Loucy (cell line): Measurements from ENCODE around the gene GEMIN7.

Experiments
- H2AFZ ChIP-seq: fragments of 200-600 bp; sonication (generic); 2 replicates; pipeline ENCODE4 v1.6.0; 2016; ENCODE audit warnings: antibody characterized with exemption, mild to moderate bottlenecking, low read length, moderate library complexity
- H3F3A ChIP-seq: fragments of 200-600 bp; 2 replicates; pipeline ENCODE4 v1.6.0; 2016; ENCODE audit warnings: antibody characterized with exemption, low read depth, mild to moderate bottlenecking
- H3K27me3 ChIP-seq: fragments of 200-600 bp; sonication (generic); 2 replicates; pipeline ENCODE4 v1.6.1; 2014; ENCODE audit warnings: low read length, mild to moderate bottlenecking; ENCODE audit not compliant: insufficient read depth, poor library complexity, severe bottlenecking
- H3K36me3 ChIP-seq: fragments of 200-600 bp; sonication (generic); 2 replicates; pipeline ENCODE4 v1.6.1; 2016; ENCODE audit warnings: low read length; ENCODE audit not compliant: insufficient read depth
- H3K4me1 ChIP-seq: fragments of 200-600 bp; sonication (generic); 2 replicates; pipeline ENCODE4 v1.5.1; 2014; ENCODE audit warnings: low read length, mild to moderate bottlenecking; ENCODE audit not compliant: insufficient read depth, poor library complexity, severe bottlenecking
- H3K4me2 ChIP-seq: fragments of 200-600 bp; sonication (generic); 2 replicates; pipeline ENCODE4 v1.6.0; 2014; ENCODE audit warnings: antibody characterized with exemption, low read length, low read depth, mild to moderate bottlenecking; ENCODE audit not compliant: poor library complexity, severe bottlenecking
- H3K4me3 ChIP-seq: fragments of 200-600 bp; sonication (generic); 2 replicates; pipeline ENCODE4 v1.5.1; 2014; ENCODE audit warnings: low read length, mild to moderate bottlenecking, mixed read lengths; ENCODE audit not compliant: poor library complexity, severe bottlenecking
- H3K79me2 ChIP-seq: fragments of 200-600 bp; sonication (generic); 2 replicates; pipeline ENCODE4 v1.6.1; 2014; ENCODE audit warnings: low read length; ENCODE audit not compliant: insufficient read depth
- H3K9ac ChIP-seq: fragments of 200-600 bp; sonication (generic); 2 replicates; pipeline ENCODE4 v1.6.0; 2014; ENCODE audit warnings: mild to moderate bottlenecking, low read depth, low read length, moderate library complexity; ENCODE audit not compliant: poor library complexity, severe bottlenecking
- H3K9me2 ChIP-seq: fragments of 200-600 bp; sonication (generic); replicated peaks from 2 replicates; pipeline ENCODE4 v1.6.1; 2016; ENCODE audit warnings: low read depth, low read length, mixed read lengths
- H3K9me3 ChIP-seq: fragments of 200-600 bp; sonication (generic); 2 replicates; pipeline ENCODE4 v1.6.1; 2014; ENCODE audit warnings: mild to moderate bottlenecking, antibody characterized with exemption, low read length, low read depth; ENCODE audit not compliant: insufficient read depth
- H4K20me1 ChIP-seq: fragments of 200-600 bp; sonication (generic); 2 replicates; pipeline ENCODE4 v1.6.0; 2014; ENCODE audit warnings: antibody characterized with exemption, low read length, mild to moderate bottlenecking; ENCODE audit not compliant: insufficient read depth, poor library complexity, severe bottlenecking
- CTCF ChIP-seq: fragments of 200-600 bp; sonication (generic); conservative IDR thresholded peaks from 2 replicates; pipeline ENCODE4 v1.5.1; 2014; ENCODE audit warnings: mild to moderate bottlenecking, antibody characterized with exemption, low read length
- EZH2phosphoT487 ChIP-seq: fragments of 200-600 bp; IDR thresholded peaks from 2 replicates; pipeline ENCODE4 v1.6.1; 2018; ENCODE audit warnings: antibody characterized with exemption, mild to moderate bottlenecking, moderate library complexity, borderline replicate concordance

Gene GEMIN7

GRCh38 chr19:45095496-45096413, 16.7 kb downstream of the GEMIN7 start:
- H3K36me3 ChIP-seq: peaks cover 20% of the 10 kb centered on the region; the same call in 1 of the 2 replicates
- peak overlapping the region; percentile 81 for H3K4me3 ChIP-seq
- H3K79me2 ChIP-seq: peaks cover 77% of the 10 kb centered on the region
- H3F3A ChIP-seq: no peaks in the 10 kb centered on the region
- no peaks in the 10 kb centered on the region for H3K27me3 ChIP-seq
- H4K20me1 ChIP-seq: peaks cover 65% of the 10 kb centered on the region
- H3K9ac ChIP-seq: peak overlapping the region; percentile 88
- H3K4me1 ChIP-seq: peaks cover 42% of the 10 kb centered on the region
- no peaks in the 10 kb centered on the region for H3K9me2 ChIP-seq
- peak overlapping the region; percentile 89 for H3K4me2 ChIP-seq
- no peak for TF ChIP-seq EZH2phosphoT487
- no peak overlapping the region for H2AFZ ChIP-seq
- no peaks in the 10 kb centered on the region for H3K9me3 ChIP-seq

DNA sequence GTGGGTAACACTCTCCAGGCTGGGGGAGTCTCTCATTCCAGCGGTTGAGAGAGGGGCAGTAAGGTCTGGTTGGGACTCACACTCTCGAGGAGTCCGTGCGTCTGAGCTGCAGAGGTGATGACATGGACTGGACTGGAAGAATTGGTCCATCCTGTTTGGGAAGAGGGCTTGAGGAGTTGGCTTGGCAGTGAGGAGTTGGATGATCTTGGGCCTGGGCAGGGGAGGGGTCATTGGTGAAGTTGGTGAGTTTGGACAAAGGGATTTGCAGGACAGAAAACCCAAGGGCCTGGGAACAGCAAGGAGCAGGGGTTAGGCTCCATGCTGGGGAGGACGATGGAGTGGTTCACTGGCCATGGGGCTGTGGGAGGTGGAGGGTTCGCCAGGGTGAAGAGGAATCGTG, 17.6 kb downstream of the GEMIN7 start:
- Histone ChIP-seq H3K4me1 (peaks cover 42% of the 10 kb centered on the region), H3F3A (no peaks in the 10 kb centered on the region), H4K20me1 (peaks cover 71% of the 10 kb centered on the region), H2AFZ (no peak overlapping the region), H3K9me2 (no peaks in the 10 kb centered on the region), H3K9me3 (no peaks in the 10 kb centered on the region), H3K79me2 (peaks cover 87% of the 10 kb centered on the region), H3K4me3 (peak overlapping the region; percentile 81), H3K9ac (peak overlapping the region; percentile 88), H3K4me2 (peak overlapping the region; percentile 89), H3K27me3 (no peaks in the 10 kb centered on the region), H3K36me3 (peaks cover 10% of the 10 kb centered on the region; the same call in 1 of the 2 replicates)
- TF ChIP-seq EZH2phosphoT487 (no peak), CTCF (no peak)

DNA sequence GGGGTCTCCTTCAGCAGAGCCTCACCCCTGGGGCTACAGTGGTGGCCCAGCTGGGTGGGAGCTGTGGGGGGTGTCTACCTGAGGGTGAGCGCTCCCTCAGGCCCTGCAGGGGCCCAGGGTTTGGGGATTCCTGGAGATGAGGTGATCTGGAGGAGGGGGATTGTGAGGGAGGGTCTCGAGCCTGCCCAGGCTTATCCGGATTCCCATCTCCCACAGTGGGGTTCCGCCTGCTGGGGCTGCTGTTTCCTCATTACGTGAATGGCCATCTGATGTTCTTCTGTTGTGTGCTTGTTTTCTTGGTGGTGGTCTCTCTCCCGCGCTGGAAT, 18.4 kb downstream of the GEMIN7 start:
- no peaks in the 10 kb centered on the region for H3K27me3 ChIP-seq
- H4K20me1 ChIP-seq: peaks cover 75% of the 10 kb centered on the region
- H3K9me3 ChIP-seq: no peaks in the 10 kb centered on the region
- peaks cover 10% of the 10 kb centered on the region; the same call in 1 of the 2 replicates for H3K36me3 ChIP-seq
- peaks cover 94% of the 10 kb centered on the region for H3K79me2 ChIP-seq
- peak overlapping the region; percentile 81 for H3K4me3 ChIP-seq
- peak overlapping the region; percentile 89 for H3K4me2 ChIP-seq
- no peak overlapping the region for H2AFZ ChIP-seq
- H3K9me2 ChIP-seq: no peaks in the 10 kb centered on the region
- TF ChIP-seq CTCF (no peak), EZH2phosphoT487 (no peak)
- peak overlapping the region; percentile 41 for H3K9ac ChIP-seq
- no peaks in the 10 kb centered on the region for H3F3A ChIP-seq
- H3K4me1 ChIP-seq: peaks cover 41% of the 10 kb centered on the region
